CD4-positive, alpha-beta T cell treated with Interferon gamma for 1 hour (primary cell): ENCODE measurements around the gene ZNF182.
"Not testable (repeated sequence)": the region's sequence is repeated elsewhere in the genome, so short reads cannot be mapped to it uniquely, and the experiment has no call there.

ENCODE experiments used
- DNase-seq: peaks from one replicate; pipeline ENCODE4 v3.0.0-alpha.2; 2020

The ZNF182 gene

GRCh38 chrX:47992669-47993068, 11.1 kb downstream of the ZNF182 start:
- DNase-seq = no peak

DNA sequence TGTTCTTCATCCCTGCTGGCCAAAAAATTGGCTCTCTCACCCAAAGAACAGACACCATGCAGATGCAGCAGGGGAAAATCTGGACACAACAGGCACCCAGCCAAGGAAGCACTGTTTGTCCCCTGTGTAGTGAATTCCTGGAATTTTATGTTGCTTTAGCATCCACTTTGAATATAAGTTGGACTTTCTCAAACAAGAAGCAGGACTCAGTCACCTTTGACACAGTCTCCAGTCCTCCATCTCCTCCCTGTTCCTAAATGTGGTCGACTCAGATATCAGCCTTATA, 11.8 kb downstream of the ZNF182 start:
- no peak for DNase-seq

DNA sequence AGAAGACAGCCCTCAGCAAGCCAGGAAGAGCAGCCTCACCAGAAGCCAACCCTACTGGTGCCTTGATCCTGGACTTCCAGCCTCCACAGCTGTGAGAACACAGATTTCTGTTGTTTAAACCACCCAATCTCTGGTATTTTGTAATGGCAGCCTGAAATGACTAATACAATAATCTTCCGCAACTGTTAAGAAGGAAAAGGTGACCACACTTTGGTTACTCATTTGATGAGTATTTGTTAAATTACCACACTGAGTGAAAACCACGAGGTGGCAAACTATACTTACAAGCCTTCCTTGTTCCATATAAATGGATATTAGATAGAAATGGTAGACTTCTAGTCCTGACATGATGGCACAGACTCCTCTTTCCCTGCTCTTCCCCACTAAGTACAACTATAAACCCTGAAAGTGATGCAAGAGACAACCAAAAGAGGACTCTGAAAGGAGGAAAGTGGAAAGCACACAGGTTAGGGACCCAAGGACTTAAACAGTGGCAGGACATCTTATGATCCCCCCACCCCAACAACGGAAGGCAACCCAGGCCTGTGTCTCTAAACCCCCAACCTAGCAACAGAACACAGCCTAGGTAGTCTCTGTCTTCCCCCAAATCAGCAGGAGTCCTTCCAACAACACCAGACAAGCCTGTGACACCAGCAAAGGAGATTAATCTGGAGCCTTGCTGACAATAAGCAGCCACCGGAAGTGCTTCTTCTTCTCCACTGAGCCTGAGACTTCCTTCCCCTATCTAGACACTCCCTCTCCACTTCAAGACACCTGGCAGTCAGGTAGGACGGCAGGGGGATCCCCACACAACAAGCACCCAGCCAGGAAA, 12.3 kb downstream of the ZNF182 start:
- no peak for DNase-seq

GRCh38 chrX:47976254-47977151, 27.3 kb downstream of the ZNF182 start:
- no peak for DNase-seq

DNA sequence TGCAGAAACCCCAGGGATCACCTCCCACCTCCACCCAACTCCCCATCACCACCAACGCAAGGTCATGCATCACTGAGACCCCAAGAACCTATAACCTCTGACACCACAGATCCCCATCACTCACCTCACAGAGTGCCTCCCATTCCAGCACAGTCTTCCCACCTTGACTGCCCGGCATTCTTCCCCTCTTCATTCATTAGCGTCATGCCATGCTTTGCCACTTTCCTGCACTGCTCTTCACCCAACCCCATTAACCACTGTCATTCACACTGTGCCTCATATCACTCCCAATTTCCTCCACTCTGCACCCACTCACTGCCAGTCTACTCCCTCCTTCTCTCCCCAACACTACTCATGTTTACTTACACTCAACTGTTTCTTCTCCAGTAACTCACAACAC, 30.6 kb downstream of the ZNF182 start:
- DNase-seq = no peak

DNA sequence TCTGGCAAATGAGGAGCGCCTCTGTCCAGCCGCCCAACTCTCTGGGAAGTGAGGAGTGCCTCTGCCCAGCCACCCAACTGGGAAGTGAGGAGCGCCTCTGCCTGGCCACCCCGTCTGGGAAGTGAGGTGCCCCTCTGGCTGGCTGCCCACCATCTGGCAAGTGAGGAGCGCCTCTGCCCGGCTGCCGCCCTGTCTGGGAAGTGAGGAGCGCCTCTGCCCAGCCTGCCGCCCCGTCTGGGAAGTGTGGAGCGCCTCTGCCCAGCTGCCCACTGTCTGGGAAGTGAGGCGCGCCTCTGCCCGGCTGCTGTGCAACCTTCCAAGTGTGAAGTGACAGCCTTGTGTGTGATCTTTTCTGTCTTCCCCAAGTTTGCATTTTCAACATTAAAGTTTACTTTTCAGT, 38.3 kb downstream of the ZNF182 start:
- DNase-seq = not testable (repeated sequence)

- not testable (repeated sequence) for DNase-seq
These were observed 42.0 kb downstream of the ZNF182 start for GRCh38 chrX:47961830-47962229.

GRCh38 chrX:47960406-47960805, 43.4 kb downstream of the ZNF182 start:
- DNase-seq = peak; percentile 37

DNA sequence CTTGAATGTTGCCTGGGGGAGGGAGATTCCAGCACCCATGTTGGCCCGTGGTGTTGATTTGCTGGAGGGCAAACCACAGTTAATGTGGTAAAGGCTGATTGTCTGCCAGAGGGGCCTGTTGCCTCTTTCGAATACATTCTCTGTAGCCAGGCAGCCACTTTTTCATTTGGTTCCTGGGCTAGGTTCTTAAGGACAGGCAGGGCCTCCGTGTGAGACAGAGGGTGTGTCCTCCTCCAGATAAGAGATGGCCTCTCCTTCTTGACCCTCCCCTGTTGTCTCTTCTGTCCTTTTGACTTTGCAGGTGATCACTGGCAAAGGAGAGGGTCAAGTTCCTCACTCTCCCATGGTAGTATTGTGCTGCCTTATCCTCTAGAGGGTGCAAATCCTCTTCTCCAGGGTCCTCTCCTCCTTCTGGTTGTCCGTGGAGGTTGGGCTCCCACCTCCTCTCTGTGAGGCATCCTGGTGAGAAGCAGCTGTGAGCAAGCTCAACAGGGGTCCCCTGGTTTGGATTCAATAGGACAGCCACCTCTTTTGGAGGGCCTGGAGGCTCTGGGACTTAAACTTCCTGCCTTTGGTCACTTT, 44.9 kb downstream of the ZNF182 start:
- DNase-seq = peak; percentile 25

- not testable (repeated sequence) for DNase-seq
These were observed 45.6 kb downstream of the ZNF182 start for GRCh38 chrX:47958206-47958605.

GRCh38 chrX:47956016-47956415, 47.8 kb downstream of the ZNF182 start:
- no peak for DNase-seq

GRCh38 chrX:47955295-47955694, 48.5 kb downstream of the ZNF182 start:
- not testable (repeated sequence) for DNase-seq

DNA sequence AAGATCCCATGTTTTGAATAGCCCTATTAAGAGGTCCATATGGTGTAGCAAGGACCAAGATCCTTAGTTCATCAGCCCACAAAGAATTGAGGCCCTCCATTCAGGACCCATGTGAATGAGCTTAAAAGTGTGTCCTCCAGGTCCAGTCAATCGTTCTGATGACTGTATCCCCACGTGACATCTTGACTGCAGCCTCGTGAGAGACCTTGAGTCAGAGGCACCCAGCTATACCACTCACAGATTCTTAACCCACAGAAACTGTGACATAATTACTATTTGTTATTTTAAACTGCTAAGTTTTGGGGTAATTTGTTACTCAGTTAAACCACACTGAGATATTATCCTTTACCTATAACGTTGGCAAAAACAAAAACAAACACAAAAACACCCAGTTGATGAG, 62.4 kb downstream of the ZNF182 start:
- DNase-seq = no peak

DNA sequence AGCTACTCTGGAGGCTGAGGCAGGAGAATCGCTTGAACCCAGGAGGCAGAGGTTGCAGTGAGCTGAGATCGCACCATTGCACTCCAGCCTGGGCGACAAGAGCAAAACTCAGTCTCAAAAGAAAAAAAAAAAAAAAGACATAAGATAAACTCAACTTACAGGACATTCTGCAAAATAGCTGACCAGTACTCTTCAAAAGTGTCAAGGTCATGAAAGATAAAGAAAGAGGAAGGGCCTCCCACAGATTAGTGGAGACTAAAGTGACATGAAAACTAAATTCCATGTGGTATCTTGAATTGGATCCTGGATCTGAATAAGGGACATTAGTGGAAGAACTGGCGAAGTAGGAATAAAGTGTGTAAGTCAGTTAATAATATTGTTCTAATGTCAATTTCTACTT, 63.3 kb downstream of the ZNF182 start:
- DNase-seq = no peak

GRCh38 chrX:47936940-47937317, 66.9 kb downstream of the ZNF182 start:
- no peak for DNase-seq

GRCh38 chrX:47936224-47936939, 67.4 kb downstream of the ZNF182 start:
- DNase-seq = no peak

- no peak for DNase-seq
These were observed 69.8 kb downstream of the ZNF182 start for GRCh38 chrX:47933946-47934345.

DNA sequence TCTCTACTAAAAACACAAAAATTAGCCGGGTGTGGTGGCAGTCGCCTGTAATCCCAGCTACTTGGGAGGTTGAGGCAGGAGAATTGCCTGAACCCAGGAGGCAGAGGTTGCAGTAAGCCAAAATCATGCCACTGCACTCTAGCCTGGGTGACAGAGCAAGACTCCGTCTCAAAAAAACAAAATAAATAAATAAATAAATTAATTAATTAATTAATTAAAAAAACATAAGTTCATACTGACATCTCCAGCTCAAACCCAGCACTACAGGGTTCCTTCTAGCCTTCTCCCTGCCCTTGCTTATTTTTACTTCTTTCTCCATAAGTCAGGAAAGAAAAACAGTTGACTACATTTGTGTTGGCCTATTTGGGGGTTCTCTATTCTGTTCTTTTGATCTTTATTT, 71.8 kb downstream of the ZNF182 start:
- not testable (repeated sequence) for DNase-seq

DNA sequence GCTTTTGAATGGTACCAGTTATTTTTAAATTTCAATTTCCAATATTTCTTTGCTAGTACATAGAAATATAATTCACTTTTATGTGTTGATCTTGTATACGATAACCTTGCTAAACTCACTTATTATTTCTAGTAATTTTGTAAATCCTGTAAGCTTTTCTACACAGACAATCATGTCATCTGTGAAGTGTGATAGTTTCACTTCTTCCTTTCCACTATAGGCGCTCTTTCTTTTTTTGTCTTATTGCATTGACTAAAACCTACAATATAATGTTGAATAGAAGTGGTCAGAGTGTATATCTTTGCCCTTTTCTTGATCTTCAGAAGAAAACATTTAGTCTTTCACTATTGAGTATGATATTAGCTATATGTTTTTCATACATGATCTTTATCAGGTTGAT, 76.6 kb downstream of the ZNF182 start:
- no peak for DNase-seq
